ENCODE measurements around the gene PRR35.

Gene PRR35

GRCh38 chr16:582218-582613 lies 22.0 kb downstream of the PRR35 start:
- DNase-seq = no peak

GRCh38 chr16:582614-583331 lies 22.6 kb downstream of the PRR35 start:
- no peak for DNase-seq

GRCh38 chr16:583470-583814 lies 23.2 kb downstream of the PRR35 start:
- no peak for DNase-seq

GRCh38 chr16:583815-584591 lies 23.8 kb downstream of the PRR35 start:
- DNase-seq = peak in 1 of 2 experiments; percentile 57

GRCh38 chr16:585351-585750 lies 25.2 kb downstream of the PRR35 start:
- DNase-seq = peak in 1 of 2 experiments; percentile 48

- no peak for DNase-seq
Measured at GRCh38 chr16:586047-586644, 26.0 kb downstream of the PRR35 start.

GRCh38 chr16:586645-587590 lies 26.7 kb downstream of the PRR35 start:
- no peak for DNase-seq

- no peak for DNase-seq
Measured at GRCh38 chr16:588639-588888, 28.4 kb downstream of the PRR35 start.

- DNase-seq = peak; percentile 86 to 88
Measured at GRCh38 chr16:588889-589657, 28.9 kb downstream of the PRR35 start.

- DNase-seq = peak; percentile 92 to 97
Measured at GRCh38 chr16:589658-590187, 29.5 kb downstream of the PRR35 start, which contains the start of gene RAB40C. Gene RAB40C, plus strand, starts transcription at chr16:590066. Its CDS starts 226 bp downstream, at chr16:590292.

- DNase-seq = no peak
Measured at GRCh38 chr16:590188-590814, 30.1 kb downstream of the PRR35 start.

- DNase-seq = no peak
Measured at GRCh38 chr16:590815-591200, 30.6 kb downstream of the PRR35 start.

- DNase-seq = no peak
Measured at GRCh38 chr16:591231-591630, 31.0 kb downstream of the PRR35 start.

GRCh38 chr16:591892-592517 lies 31.8 kb downstream of the PRR35 start:
- no peak for DNase-seq

- DNase-seq = peak; percentile 90 to 91
Measured at GRCh38 chr16:592518-593306, 32.5 kb downstream of the PRR35 start.

- DNase-seq = peak in 1 of 2 experiments; percentile 41
Measured at GRCh38 chr16:593406-593805, 33.2 kb downstream of the PRR35 start.

GRCh38 chr16:593807-594206 lies 33.6 kb downstream of the PRR35 start:
- DNase-seq = no peak

GRCh38 chr16:595094-595528 lies 34.9 kb downstream of the PRR35 start:
- no peak for DNase-seq

- DNase-seq = peak in 1 of 2 experiments; percentile 35
Measured at GRCh38 chr16:595942-596735, 35.9 kb downstream of the PRR35 start.
